ENCODE data around the gene PIP4K2A.
"Not testable (repeated sequence)": the region's sequence is repeated elsewhere in the genome, so short reads cannot be mapped to it uniquely, and the experiment has no call there.

PIP4K2A gene

DNA sequence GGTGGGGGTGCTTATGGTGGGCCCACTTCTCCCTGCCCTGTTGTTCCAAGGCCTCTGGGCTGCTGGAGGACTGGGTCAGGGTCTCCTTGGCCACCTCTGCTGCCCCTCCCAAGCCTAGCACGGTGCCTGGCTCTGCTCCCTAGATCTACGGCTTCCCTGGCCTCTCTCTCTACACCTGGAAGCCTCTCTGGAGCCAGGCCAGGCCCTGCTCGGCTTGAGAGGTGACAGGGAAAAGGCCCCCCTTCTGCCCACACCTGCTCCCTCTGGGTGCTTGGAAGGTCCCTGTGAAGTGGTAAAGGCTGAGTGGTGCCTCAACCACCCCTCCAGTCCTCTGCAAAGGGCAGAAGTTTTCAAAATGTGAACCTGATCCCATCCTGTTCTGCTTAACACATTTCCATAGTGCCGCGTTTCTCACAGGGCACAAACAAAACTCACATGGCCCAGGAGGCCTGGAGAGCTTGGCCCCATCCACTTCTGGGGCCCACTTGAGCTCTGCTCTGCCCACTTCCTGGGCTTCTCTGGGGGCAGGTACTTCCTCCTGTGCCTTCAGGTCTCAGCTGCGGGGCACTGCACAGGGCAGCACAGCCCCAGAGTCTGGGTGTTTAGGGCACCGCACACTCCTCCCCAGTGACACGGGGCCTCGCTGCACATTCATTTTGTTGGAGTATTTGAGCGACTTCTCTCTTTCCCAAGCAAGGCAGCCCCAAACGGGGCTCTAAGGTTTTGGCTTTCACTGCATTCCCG, 169.9 kb downstream of the PIP4K2A start:
- no peak for DNase-seq
- intact Hi-C loops (cut with DNase I) = no loop called here

DNA sequence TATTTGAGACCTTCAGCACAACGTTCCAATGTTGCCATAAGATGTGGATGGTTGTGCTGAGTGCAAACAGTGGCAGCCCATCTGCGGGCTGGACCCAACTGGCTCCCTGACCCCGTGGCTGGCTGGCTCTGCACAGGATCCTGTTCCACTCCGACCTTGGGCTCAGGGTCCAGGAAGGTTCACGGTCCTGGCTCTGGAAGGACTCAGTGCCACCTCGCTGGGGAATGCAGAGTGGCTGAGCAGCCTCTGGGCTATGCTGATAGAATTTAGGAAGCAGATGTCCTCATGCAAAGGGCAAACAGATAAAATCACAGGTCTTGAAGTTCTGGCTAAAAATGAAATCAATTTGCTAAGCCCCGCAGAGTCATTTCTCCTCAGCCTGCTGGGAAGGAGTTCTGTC, 171.6 kb downstream of the PIP4K2A start:
- DNase-seq = no peak
- intact Hi-C loops (cut with DNase I) = no loop called here

DNA sequence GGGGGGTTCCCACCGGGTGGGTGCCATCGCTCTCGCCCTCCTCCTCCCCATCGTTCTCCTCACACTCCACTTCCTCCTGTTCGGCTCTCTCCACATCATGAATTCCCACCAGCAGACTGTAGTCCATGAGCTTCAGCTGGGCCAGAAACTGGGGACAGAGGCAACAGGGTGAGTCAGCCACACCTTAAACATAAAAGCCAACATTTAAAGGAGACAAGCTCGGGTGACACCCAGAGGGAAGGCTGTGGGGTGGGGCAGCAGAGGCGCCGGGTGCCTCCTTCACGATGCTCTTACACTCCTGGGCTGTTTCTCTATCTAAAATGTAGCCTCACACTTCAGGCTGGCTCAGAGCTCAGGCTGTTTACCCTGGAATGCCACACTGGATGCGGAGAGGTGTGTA, 172.5 kb downstream of the PIP4K2A start:
- no peak for DNase-seq
- intact Hi-C loops (cut with DNase I) = no loop called here

DNA sequence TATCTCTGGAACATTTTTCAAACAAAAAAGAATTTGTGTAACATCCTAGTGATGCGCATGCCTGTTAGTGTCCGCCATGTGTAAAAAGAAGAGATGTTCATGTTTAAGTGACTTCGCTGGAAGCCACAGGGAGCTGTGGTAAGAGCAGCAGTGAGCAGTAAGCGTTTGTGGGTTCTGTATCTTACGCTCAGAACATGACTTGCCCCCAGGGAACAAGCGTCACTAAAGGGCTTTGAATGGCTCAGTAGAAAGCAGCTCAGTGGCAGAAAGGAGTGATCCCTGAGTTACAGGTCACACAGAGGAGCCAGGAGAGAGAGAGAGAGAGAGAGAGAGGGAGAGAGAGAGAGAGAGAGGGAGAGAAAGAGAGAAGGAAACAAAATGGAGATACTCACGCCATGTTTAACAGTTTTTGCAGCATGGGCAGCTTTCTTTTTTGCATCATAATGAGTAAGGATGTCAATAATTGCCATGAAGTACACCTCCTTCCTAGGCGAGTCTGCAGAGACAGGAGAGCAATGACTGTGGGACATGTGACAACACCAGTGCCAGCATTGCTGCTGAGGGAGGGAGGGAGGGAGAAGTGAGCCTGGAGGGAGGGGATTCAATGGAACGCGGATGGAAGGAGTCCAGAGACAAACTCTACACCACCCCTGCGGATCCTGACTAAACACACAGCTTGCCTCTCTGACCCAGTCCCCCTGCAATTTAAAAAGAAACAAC, 174.6 kb downstream of the PIP4K2A start:
- no peak for DNase-seq
- intact Hi-C loops (cut with DNase I) = loop anchor here (10.0 kb wide), 2 partner anchors 65 to 105 kb away; no protein-coding TSS in a partner anchor

DNA sequence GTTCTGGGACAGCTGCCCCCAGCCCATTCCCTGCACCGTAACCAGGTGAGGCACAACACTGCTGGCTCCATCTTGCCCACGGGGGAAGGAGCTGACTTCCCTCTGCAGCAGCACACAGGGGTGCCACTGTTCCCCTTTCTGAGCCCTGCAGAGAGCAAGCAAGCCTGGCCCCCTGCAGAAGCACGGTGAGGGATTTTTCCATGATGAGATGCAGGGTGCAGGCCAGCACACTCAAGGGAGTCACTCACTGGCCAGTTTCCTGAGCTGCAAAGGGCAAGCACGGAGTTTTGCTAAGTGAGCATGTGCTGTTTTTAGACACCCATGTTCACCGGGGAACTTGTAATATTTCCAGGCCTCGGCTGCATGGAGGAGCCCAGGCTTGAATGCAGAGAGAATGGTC, 176.6 kb downstream of the PIP4K2A start:
- intact Hi-C loops (cut with DNase I) = loop anchor here (10.0 kb wide), 2 partner anchors 63 to 103 kb away; no protein-coding TSS in a partner anchor
- no peak for DNase-seq

DNA sequence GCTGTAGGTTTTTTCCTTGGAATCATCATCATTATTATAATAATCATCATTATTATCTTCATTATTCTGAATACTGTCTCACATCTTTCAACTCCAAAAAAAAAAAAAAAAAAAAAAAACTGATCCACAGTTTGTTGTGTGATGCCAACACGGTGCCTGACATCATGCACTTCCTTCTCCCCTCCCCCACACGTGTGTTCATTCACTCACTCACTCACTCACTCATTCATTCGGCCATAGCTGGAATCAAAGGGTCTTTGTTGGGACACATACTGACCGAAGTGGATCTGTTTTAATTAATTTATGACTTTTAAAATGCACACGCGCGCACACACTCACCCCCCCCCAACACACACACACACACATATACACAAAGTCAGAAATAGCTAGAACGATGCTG, 177.8 kb downstream of the PIP4K2A start:
- DNase-seq = peak in 2 of 10 donors; percentile 57 to 79
- intact Hi-C loops (cut with DNase I) = loop anchor here (10.0 kb wide), 2 partner anchors 62 to 102 kb away; no protein-coding TSS in a partner anchor

DNA sequence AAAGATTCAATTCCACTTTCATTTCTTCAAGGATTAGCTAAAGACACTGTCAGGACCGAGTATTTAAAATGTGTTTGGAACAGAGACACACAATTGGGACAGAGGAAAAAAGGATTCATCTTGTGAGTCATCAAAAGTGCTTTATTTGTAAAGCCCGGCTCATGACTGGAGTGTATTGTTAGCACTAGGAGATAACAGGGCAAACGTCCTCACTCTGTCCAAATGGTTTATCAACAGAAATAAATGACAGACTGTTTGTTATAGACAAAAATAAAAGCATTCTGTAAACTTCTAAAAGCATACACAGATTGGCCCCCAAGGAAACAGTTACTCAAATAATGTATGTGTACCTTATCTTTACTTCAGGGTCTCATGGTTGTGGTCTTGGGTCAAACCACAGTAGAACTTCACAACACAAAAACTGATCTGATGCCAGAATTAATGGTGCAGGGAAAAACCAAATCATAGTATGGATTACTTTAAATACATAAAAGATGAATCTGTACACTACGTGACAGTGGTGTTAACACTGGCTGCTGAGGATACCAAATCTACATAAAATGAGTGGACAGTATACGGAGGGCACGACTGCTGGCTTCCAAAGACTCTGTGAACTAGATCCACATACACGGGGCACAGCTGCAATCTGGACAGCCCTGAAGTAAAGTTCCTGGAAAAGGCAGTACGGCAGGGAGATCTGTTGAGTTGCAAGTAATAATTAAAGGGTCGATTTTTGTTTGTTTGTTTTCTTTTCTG, 179.4 kb downstream of the PIP4K2A start:
- no peak for DNase-seq
- intact Hi-C loops (cut with DNase I) = loop anchor here (10.0 kb wide), 2 partner anchors 60 to 100 kb away; no protein-coding TSS in a partner anchor

DNA sequence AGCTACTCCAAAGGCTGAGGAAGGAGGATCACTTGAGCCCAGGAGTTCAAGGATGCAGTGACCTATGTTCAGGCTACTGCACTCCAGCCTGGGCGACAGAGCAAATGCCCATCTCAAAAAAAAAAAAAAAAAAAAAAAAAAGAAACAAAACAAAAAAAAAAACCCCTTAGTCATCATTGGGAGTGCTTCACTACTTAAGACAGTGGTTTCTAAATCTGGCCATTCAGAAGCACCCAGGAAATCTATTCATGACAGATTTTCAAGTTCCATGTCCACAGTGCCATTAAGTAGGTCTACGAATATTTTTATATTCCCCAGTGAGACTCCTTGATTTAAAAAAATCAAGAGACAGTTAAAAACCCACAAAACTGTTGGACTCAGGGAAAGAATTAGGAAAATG, 182.9 kb downstream of the PIP4K2A start:
- DNase-seq = no peak
- intact Hi-C loops (cut with DNase I) = loop anchor here (10.0 kb wide), 2 partner anchors 57 to 97 kb away; no protein-coding TSS in a partner anchor

DNA sequence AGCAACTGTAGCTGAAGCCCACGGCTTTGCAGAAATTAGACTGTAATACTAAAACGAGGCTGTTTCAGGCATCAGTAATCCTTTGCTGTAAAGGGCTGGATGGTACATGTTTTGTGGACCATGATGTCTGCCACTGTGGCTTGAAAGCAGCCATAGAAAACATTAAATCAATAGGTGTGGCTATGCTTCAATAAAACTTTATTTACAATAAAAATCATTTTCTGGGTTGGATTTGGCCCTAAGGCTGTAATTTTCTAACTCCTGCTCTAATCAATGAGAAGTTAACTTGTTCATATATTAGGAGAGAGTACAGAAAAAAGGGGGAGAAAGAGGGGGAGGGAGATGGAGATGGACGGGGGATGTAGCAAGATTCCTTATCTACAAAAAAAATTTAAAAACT, 183.4 kb downstream of the PIP4K2A start:
- intact Hi-C loops (cut with DNase I) = loop anchor here (10.0 kb wide), 2 partner anchors 56 to 96 kb away; no protein-coding TSS in a partner anchor
- no peak for DNase-seq

DNA sequence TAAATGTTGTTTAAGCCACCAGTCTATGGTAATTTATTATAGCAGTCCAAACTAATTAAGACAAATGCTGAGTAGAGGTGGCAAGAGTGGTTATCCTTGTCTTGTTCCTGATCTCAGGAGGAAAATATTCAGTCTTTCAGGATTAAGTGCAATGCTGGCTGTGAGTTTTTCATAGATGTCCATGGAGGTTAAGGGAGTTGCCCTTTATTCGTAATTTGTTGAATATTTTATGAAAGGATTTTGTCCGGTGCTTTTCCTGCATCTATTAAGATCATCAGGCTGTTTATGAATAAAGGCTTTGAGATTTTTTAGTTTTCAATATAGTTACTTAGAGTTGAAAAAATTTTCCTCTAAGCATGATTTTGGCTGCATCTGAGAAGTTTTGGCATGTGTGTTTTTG, 186.9 kb downstream of the PIP4K2A start:
- intact Hi-C loops (cut with DNase I) = no loop called here
- DNase-seq = no peak

DNA sequence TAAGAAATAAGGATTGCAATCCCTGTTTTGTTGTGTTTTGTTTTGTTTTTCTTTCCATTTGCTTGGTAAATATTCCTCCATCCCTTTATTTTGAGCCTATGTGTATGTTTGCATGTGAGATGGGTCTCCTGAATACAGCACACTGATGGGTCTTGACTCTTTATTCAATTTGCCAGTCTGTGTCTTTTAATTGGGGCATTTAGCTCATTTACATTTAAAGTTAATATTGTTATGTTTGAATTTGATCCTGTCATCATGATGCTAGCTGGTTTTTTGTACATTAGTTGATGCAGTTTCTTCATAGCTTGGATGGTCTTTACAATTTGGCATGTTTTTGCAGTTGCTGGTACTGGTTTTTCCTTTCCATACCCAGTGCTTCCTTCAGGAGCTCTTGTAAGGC, 190.0 kb downstream of the PIP4K2A start:
- DNase-seq; intact Hi-C loops (cut with DNase I): not testable (repeated sequence)

DNA sequence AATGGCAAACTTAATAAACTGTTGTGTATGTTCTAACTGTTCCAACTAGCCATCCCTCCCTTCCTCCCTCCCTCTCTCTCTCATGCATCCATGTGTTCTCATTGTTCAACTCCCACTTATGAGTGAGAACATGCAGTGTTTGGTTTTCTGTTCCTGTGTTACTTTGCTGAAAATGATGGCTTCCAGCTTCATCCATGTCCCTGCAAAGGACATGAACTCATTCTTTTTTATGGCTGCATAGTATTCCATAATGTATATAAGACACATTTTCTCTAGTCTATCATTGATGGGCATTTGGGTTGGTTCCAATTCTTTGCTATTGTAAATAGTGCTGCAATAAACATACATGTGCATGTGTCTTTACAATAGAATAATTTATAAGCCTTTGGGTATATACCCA, 193.7 kb downstream of the PIP4K2A start:
- DNase-seq; intact Hi-C loops (cut with DNase I): not testable (repeated sequence)

DNA sequence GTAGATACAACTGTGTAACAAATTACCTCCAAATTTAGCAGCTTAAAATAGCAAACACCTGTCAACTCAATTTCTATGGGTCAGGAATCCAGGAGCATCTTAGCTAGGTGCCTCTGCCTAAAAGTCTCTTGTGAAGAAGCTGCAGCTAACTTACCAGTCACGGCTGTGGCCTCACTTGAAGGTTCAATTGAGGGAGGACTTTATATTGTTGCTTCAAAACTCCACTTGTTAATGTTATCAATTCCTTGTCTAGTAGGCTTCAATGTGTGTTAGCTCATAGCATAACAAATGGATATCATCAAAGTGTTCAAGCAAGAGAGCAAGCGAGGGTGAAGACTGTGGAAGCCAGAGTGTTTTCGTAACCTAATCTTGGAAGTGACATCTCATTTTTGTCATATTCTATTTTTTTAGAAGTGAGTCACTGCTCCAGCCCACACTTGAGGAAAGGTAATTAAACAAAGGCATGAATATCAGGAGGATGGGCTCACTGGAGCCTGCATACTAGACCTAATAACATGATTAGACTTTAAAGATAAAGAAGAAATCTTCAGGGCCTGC, 196.1 kb downstream of the PIP4K2A start:
- DNase-seq = no peak
- intact Hi-C loops (cut with DNase I) = no loop called here

DNA sequence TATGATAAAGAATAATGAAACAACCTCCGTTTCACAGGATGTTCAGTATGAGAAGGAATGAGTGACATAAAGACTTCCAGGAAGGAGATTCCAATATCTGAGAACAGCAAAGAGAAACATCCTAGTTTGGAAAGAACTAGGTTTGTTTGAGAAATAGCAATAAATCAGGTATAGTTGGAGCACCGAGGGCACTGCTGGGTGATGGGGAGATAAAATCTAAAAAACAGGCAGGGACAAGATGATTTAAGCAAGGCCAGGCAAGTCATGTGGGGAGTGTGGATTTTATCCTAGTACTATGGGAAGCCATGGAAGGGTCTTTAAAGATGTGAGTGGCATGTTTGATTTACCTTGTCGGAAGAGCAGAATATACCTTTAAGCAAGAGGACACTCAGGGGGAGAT, 199.4 kb downstream of the PIP4K2A start:
- no peak for DNase-seq
- intact Hi-C loops (cut with DNase I) = no loop called here

DNA sequence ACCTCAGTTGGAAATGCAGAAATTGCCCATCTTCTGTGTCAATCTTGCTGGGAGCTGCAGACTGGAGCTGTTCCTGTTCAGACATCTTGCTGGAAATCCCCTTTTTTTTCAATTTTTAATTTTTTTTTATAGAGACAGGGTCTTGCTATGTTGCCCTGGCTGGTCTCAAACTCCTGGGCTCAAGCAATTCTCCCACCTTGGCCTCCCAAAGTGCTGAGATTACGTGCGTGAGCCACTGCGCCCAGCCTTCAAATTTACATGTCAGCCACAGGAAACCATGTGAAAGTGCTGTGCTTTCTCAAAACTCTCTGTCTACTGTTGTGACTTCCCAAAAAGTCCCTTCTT, 200.0 kb downstream of the PIP4K2A start:
- DNase-seq; intact Hi-C loops (cut with DNase I): not testable (repeated sequence)

DNA sequence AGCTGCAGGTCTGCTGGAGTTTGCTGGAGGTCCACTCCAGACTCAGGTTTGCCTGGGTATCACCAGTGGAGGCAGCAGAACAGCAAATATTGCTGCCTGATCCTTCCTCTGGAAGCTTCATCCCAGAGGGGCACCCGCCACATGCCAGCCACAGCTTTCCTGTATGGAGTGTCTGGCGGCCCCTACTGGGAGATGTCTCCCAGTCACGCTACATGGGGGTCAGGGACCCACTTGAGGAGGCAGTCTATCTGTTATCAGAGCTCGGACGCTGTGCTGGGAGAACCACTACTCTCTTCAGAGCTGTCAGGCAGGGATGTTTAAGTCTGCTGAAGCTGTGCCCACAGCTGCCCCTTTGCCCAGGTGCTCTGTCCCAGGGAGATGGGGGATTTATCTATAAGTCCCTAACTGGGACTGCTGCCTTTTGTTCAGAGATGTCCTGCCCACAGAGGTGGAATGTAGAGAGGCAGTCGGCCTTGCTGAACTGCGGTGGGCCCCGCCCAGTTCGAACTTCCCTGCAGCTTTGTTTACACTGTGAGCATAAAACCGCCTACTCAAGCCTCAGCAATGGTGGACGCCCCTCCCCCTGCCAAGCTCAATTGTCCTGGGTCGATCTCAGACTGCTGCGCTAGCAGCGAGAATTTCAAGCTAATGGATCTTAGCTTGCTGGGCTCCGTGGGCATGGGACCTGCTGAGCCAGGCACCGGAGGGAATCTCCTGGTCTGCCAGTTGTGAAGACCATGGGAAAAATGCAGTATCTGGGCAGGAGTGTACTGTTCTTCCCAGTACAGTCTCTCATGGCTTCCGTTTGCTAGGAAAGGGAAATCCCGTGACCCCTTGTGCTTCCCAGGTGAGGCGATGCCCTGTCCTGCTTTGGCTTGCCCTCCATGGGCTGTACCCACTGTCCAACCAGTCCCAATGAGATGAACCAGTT, 200.6 kb downstream of the PIP4K2A start:
- intact Hi-C loops (cut with DNase I) = not testable (repeated sequence)
- DNase-seq = peak in 3 of 10 donors; percentile 45 to 86 (median 55)

DNA sequence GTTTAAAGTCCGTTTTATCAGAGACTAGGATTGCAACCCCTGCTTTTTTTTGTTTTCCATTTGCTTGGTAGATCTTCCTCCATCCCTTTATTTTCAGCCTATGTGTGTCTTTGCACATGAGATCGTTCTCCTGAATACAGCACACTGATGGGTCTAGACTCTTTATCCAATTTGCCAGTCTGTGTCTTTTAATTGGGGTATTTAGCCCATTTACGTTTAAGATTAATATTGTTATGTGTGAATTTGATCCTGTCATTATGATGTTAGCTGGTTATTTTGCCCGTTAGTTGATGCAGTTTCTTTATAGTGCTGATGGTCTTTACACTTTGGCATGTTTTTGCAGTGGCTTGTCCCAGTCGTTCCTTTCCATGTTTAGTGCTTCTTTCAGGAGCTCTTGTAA, 202.4 kb downstream of the PIP4K2A start:
- intact Hi-C loops (cut with DNase I); DNase-seq: not testable (repeated sequence)

DNA sequence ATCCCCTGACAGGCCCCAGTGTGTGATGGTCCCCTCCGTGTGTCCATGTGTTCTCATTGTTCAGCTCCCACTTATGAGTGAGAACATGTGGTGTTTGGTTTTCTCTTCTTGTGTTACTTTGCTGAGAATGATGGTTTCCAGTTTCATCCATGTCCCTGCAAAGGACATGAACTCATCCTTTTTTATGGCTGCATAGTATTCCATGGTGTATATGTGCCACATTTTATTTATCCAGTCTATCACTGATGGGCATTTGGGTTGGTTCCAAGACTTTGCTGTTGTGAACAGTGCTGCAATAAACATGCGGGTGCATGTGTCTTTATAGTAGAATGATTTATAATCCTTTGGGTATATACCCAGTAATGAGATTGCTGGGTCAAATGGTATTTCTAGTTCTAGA, 206.2 kb downstream of the PIP4K2A start:
- intact Hi-C loops (cut with DNase I); DNase-seq: not testable (repeated sequence)

DNA sequence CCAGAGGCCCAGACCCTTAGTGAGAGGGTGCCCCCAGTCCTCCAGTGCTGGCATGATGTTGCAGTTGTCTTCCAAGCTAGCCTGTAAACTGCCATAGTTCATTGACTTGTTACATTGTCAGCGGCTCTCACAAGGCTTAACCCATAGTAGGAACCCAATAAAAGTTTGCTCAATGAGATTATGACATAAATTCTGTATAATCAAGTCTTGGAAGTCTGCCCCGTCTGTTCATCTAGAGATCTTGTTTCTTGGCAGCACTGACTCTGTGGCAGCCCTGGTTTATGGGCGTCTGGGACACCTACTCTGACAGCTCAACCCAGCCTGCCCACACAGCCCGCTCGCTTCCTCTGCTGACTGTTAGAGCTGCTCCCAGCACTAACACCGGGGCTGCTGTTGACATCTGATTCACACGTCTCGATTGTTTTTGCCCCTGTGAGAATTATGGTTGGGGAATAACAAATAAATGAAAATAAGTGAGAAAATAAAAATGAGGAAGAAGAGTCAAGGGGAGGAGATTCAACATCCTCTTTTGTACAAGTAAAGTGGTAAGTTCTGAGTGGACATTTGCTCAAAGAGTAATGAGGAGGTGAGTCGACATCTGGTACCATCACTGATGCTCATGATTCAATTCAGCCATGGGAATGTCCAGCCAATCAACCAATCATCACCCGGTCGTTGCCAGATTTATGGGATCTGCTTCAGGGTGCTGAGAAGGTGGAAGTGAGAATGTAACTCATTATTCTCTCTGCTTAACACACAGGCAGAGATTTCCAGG, 208.3 kb downstream of the PIP4K2A start:
- peak in 2 of 10 donors; percentile 37 to 79 for DNase-seq

More for the DNA sequence above, 208.3 kb downstream of the PIP4K2A start:
- intact Hi-C loops (cut with DNase I) = no loop called here
